LNCaP clone FGC (cell line): ENCODE results near the gene ACY1.

Source experiments
- DNase-seq: peaks from one replicate; pipeline ENCODE4 v3.0.0-alpha.2; 2011; ENCODE audit warnings: low read depth
- H3K4me3 ChIP-seq: 2 replicates; pipeline ENCODE4 v1.5.1; 2011; ENCODE audit warnings: mild to moderate bottlenecking, low read depth, low read length, control low read depth
- TF ChIP-seq, protein P1 (sequence below): IDR thresholded peaks from 2 replicates; pipeline ENCODE4 v1.5.1; 2012; ENCODE audit warnings: mild to moderate bottlenecking; ENCODE audit not compliant: control insufficient read depth, insufficient read depth; ENCODE audit errors: extremely low read depth

The ACY1 gene

DNA sequence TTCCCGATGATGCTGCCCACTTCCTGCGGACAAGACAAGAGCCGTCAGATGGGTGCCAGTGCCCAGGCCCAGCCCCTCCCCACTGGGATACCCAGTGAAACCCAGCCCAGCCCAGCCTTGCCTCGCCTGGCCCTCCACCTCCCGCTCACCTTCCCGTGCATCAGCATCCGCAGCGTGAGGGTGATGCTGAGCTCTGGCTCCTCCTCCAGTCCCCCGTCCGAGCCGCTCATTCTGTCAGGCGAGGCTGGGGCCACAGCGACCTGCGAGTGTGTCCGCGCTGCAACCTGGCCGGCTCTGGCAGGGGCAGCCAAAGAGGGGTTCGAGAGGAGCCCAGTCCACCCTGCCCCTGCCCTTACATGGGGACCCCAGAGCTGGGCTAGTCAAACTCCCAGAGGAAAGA, 22.3 kb upstream of the ACY1 start:
- DNase-seq, result no peak
- no peak overlapping the region for H3K4me3 ChIP-seq
- TF ChIP-seq, protein P1, sequence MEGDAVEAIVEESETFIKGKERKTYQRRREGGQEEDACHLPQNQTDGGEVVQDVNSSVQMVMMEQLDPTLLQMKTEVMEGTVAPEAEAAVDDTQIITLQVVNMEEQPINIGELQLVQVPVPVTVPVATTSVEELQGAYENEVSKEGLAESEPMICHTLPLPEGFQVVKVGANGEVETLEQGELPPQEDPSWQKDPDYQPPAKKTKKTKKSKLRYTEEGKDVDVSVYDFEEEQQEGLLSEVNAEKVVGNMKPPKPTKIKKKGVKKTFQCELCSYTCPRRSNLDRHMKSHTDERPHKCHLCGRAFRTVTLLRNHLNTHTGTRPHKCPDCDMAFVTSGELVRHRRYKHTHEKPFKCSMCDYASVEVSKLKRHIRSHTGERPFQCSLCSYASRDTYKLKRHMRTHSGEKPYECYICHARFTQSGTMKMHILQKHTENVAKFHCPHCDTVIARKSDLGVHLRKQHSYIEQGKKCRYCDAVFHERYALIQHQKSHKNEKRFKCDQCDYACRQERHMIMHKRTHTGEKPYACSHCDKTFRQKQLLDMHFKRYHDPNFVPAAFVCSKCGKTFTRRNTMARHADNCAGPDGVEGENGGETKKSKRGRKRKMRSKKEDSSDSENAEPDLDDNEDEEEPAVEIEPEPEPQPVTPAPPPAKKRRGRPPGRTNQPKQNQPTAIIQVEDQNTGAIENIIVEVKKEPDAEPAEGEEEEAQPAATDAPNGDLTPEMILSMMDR, result no peak

DNA sequence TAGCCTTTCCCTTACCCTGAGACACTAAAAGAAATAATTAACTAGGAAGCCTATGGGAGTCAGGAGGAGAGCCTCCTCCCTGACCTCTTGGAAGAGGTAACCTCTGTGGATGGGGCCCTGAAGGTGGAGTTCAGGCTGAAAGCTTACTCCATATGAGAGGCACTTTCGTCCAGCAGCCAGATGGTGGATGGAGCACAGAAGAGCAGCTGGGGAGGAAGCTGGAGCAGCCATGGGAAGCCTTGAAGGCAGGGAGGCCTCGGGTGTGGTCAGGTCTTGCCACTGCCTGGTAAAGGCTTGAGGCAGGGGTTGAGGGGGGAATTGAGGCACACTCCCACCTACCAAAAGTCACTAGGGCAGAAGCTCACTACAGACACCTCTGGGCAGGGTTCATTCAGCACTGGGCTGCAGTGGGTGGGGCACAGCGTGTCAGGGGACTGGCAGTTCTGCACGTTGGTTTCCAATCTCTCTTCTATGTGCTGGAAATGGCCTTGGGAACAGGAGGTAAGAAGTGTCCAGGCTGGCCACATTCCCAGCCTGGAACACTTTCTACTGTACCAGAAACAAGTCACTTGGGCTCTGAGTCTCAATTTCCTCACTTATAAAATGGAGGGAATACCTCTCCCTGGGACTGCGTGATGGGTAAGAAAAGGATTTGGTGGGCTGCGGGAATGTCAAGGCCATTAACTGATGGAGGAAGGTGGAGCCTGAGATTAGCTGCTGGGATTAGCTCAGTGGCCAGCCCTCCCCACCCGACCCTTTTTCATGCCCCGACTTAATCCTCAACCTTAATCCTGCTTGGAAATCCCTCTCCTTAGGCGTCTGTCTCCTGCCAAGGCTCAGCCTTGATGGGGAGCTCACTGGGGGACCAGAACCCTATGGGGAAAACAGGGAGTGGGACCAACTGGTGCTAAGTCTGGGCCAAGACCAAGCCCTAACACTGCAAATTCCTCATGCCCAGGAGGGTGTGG, 21.4 kb upstream of the ACY1 start:
- H3K4me3 ChIP-seq, result no peak overlapping the region
- TF ChIP-seq, protein P1, result no peak
- DNase-seq, result no peak

DNA sequence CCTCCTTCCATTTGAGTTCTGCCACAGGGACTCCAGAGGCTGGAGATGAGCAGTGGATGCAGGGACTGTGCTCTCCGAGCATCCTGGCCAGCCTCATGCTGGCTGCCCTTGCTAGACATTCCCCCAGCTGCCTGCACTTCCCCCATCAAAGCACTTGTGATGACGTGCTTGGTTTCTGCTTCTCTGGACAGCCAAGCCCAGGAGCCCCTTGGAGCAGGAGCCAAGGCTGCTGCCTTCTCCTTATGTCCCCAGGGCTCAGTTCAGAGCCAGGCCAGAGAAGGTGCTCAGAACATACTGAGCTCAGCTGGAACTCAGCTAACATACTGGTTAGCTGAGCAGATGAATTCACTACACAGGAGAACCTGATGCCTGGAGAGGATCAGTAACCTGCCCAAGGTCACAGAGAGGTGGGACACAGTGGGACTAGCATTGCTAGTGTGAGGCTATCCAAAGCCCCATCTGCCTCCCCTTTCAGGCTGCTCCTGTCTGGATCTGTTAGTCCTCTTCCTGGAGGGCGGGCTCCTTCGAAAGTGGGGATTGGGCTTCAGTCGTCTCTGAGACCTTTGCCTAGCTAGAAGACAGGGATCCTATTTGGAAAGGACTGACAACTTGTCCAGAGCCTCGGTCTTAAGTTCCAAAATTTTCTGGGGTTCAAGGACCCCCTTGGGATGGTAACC, 20.3 kb upstream of the ACY1 start:
- no peak overlapping the region for H3K4me3 ChIP-seq
- TF ChIP-seq, protein P1, result no peak
- no peak for DNase-seq

DNA sequence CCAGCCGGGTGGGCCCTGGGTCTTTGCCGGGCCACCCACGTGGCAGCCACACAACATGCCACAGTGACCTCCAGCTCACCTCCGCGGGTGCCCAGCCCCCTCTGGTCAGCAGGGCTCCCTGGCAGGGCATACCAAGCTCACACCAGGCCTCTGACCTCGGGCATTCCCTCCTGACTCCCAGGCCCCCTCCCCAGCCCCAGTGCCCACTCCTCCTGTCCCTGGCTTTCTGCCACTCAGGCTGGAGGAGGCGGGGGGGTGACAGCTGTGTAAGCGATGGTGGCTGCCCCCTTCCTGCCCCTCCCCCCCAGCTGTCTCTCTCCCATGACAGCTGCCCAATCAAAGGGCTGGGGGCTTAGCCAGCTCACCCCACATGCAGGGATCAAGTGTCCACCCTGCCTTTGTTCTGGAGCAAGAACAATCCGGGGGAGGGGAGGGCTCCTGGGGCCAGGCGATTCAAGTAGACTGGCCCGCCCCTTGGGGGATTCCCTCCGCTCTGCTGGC, 19.3 kb upstream of the ACY1 start:
- TF ChIP-seq, protein P1, result no peak
- DNase-seq, result no peak
- H3K4me3 ChIP-seq, result no peak overlapping the region

DNA sequence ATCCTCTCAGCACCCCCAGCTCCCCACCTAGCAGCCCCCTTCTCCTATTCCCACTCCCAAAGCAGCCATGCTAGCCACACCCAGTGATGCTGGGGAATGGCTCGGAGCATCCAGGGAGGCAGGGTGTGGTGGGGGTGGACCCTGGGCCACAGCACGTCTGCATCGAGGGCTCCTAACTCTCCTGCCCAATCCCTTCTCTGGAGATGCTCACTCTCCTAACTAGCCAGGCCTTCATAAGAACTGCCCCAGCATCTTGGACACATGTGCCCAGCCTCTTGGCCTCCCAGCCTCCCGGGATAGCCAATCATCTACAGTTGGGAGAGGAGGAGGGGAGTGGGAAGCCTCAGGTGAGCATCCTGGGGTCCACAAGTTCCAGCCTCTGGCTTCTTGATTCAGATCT, 18.8 kb upstream of the ACY1 start:
- TF ChIP-seq, protein P1, result no peak
- no peak overlapping the region for H3K4me3 ChIP-seq
- DNase-seq, result no peak

DNA sequence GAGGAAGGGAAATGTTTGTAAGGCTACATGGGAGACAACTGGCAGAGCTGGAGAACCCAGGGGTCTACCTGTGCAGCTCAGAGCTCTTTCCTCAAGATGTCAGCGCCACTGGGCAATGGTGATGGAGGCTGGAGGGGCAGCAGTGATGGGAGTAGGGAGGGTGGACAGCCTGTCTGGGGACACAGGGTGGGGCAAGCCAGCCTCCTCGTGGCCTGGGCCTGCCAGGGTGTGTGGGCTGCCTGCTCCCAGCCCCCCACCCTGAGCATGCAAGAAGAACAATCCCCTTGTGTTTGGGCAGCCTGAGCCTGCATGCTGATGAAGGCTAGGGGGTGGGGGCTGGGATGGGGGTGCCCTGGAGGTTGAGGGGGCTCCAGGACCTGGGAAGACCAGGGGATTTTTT, 17.3 kb upstream of the ACY1 start:
- H3K4me3 ChIP-seq, result no peak overlapping the region
- no peak for DNase-seq
- TF ChIP-seq, protein P1, result no peak

DNA sequence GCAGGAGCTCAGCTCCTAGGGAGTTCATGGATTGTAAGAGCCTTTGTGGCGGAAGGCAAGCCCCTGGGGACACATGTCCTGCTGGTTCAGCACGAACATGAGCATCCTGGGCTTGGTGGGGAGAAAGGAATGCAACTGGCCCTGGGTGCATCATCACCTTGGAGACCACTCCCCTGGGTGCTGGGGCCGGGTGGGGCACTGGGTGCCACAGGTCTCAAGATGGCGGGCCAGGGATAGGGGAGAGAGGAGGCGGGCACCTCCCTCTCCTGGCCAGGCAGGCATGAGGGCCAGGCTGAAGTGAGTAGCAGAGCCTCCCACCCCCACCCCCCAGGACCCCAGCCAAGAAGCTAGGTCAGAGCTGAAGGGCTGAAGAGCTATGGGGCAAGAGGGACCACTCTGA, 16.8 kb upstream of the ACY1 start:
- no peak for DNase-seq
- TF ChIP-seq, protein P1, result no peak
- H3K4me3 ChIP-seq, result peak overlapping the region; percentile 69
